NCI-H774 (cell line): ENCODE measurements around the gene CDK13.
"Not testable (repeated sequence)": the region's sequence is repeated elsewhere in the genome, so short reads cannot be mapped to it uniquely, and the experiment has no call there.

Experiments used
- DNase-seq: peaks from one replicate; lab custom pipeline; 2025; lab: John Stamatoyannopoulos, UW

The CDK13 gene

DNA sequence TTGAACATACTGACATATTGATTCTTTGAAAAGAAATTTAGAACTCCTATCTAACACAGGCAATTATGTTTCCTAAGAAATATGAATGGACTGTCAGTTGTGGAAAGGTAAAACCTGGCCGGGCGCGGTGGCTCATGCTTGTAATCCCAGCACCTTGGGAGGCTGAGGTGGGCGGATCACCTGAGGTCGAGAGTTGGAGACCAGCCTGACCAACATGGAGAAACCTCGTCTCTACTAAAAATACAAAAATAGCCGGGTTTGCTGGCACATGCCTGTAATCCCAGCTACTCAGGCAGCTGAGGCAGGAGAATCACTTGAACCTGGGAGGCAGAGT lies 198.2 kb downstream of the CDK13 start:
- DNase-seq = not testable (repeated sequence)

DNA sequence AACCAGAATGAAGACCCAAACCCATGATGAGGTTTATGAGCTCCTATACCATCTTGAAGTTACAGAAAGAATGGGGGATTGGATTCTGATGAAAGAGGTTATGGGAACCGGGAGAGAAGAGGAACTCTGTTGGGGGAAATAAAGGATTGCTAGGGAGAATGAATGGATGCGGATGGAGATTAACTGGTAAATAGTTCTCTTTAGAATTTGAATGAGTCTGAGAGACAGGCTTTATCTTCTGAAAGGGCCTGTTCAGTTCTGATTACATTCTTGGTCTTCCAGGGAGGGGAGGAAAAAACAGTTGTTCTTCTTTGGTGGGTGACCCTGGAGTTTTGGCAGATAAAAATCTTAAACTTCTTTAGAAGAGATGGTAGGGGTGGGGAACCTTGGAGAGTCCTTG lies 198.6 kb downstream of the CDK13 start:
- no peak for DNase-seq
